8988T (cell line): ENCODE data around the gene KRTAP5-9.
"Not testable (repeated sequence)": the region's sequence is repeated elsewhere in the genome, so short reads cannot be mapped to it uniquely, and the experiment has no call there.

Experiments used
- DNase-seq: peaks from one replicate; pipeline ENCODE4 v3.0.0; 2011

KRTAP5-9 gene

GRCh38 chr11:71588314-71588713 is 40.1 kb downstream of the KRTAP5-9 start:
- DNase-seq, result not testable (repeated sequence)

- DNase-seq, result not testable (repeated sequence)
Observed at GRCh38 chr11:71588822-71589545, 40.8 kb downstream of the KRTAP5-9 start.

GRCh38 chr11:71589546-71589920 is 41.3 kb downstream of the KRTAP5-9 start:
- DNase-seq, result not testable (repeated sequence)
